SK-N-MC (cell line): ENCODE results near the gene ZBTB20.

Source experiments
- EZH2 ChIP-seq: fragments of 200-600 bp; sonication (generic); IDR thresholded peaks from one replicate; pipeline ENCODE4 v1.6.1; 2017; ENCODE audit warnings: antibody characterized with exemption
- FOXP2 ChIP-seq: optimal IDR thresholded peaks from 2 replicates; pipeline ENCODE3; 2011; ENCODE audit warnings: mild to moderate bottlenecking, moderate library complexity; ENCODE audit not compliant: insufficient read depth; ENCODE audit errors: extremely low read length, control extremely low read depth

GRCh38 chr3:114721209-114721608, 425.9 kb downstream of the ZBTB20 start:
- no peak for TF ChIP-seq FOXP2
- TF ChIP-seq EZH2 = no peak
